ENCODE measurements around the gene FCRLA.
A peak's percentile ranks its signal among the peaks of the same experiment; 100 is the strongest.

FCRLA gene

GRCh38 chr1:161726473-161727255 lies 19.6 kb downstream of the FCRLA start (continued):
- TF ChIP-seq ZFP37 (tag by site-specific recombination; IDR thresholded peaks at IDR 0.05) (peak; percentile 60), PBX3 (CRISPR knock-in tag; IDR thresholded peaks at IDR 0.05) (peak; percentile 64; the same call in 1 of the 2 replicates), OSR2 (tag by site-specific recombination; IDR thresholded peaks at IDR 0.05) (peak; percentile 78), HIC1 (tag by site-specific recombination; IDR thresholded peaks at IDR 0.05) (0 out of 2 replicates have a peak, but pooled peaks have one; percentile 22), ZNF501 (tag by site-specific recombination; IDR thresholded peaks at IDR 0.05) (peak; percentile 47; the same call in 1 of the 2 replicates), ZBTB44 (tag by site-specific recombination; IDR thresholded peaks at IDR 0.05) (peak; percentile 39; the same call in 1 of the 2 replicates), ZNF658 (tag by site-specific recombination; IDR thresholded peaks at IDR 0.05) (no peak), ZNF423 (tag by site-specific recombination; IDR thresholded peaks at IDR 0.05) (peak; percentile 73), ZNF341 (tag by site-specific recombination; IDR thresholded peaks at IDR 0.05; ENCODE audit: low read depth) (peak; percentile 85), ZNF76 (tag by site-specific recombination; IDR thresholded peaks at IDR 0.05; ENCODE audit: borderline replicate concordance, low read depth) (peak; percentile 68), ZIC2 (tag by site-specific recombination; IDR thresholded peaks at IDR 0.05) (peak; percentile 66), ZBTB26 (tag by site-specific recombination; optimal IDR thresholded peaks at IDR 0.05) (peak; percentile 95), ZNF830 (tag by site-specific recombination; IDR thresholded peaks at IDR 0.05; ENCODE audit: low read depth) (no peak), KLF1 (tag by site-specific recombination; IDR thresholded peaks at IDR 0.05) (peak; percentile 66; the same call in 1 of the 2 replicates), GLIS2 (tag by site-specific recombination; IDR thresholded peaks at IDR 0.05) (peak; percentile 94), SP7 (tag by site-specific recombination; IDR thresholded peaks at IDR 0.05) (peak; percentile 61; the same call in 1 of the 2 replicates)
- TF ChIP-seq, protein P1, sequence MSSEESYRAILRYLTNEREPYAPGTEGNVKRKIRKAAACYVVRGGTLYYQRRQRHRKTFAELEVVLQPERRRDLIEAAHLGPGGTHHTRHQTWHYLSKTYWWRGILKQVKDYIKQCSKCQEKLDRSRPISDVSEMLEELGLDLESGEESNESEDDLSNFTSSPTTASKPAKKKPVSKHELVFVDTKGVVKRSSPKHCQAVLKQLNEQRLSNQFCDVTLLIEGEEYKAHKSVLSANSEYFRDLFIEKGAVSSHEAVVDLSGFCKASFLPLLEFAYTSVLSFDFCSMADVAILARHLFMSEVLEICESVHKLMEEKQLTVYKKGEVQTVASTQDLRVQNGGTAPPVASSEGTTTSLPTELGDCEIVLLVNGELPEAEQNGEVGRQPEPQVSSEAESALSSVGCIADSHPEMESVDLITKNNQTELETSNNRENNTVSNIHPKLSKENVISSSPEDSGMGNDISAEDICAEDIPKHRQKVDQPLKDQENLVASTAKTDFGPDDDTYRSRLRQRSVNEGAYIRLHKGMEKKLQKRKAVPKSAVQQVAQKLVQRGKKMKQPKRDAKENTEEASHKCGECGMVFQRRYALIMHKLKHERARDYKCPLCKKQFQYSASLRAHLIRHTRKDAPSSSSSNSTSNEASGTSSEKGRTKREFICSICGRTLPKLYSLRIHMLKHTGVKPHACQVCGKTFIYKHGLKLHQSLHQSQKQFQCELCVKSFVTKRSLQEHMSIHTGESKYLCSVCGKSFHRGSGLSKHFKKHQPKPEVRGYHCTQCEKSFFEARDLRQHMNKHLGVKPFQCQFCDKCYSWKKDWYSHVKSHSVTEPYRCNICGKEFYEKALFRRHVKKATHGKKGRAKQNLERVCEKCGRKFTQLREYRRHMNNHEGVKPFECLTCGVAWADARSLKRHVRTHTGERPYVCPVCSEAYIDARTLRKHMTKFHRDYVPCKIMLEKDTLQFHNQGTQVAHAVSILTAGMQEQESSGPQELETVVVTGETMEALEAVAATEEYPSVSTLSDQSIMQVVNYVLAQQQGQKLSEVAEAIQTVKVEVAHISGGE (tag by site-specific recombination; conservative IDR thresholded peaks at IDR 0.05; ENCODE audit: low read depth), result peak; percentile 92
- TF ChIP-seq, protein P2, sequence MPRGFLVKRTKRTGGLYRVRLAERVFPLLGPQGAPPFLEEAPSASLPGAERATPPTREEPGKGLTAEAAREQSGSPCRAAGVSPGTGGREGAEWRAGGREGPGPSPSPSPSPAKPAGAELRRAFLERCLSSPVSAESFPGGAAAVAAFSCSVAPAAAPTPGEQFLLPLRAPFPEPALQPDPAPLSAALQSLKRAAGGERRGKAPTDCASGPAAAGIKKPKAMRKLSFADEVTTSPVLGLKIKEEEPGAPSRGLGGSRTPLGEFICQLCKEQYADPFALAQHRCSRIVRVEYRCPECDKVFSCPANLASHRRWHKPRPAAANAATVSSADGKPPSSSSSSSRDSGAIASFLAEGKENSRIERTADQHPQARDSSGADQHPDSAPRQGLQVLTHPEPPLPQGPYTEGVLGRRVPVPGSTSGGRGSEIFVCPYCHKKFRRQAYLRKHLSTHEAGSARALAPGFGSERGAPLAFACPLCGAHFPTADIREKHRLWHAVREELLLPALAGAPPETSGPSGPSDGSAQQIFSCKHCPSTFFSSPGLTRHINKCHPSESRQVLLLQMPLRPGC (tag by site-specific recombination; IDR thresholded peaks at IDR 0.05), result peak; percentile 12; the same call in 1 of the 2 replicates
- TF ChIP-seq, protein P3, sequence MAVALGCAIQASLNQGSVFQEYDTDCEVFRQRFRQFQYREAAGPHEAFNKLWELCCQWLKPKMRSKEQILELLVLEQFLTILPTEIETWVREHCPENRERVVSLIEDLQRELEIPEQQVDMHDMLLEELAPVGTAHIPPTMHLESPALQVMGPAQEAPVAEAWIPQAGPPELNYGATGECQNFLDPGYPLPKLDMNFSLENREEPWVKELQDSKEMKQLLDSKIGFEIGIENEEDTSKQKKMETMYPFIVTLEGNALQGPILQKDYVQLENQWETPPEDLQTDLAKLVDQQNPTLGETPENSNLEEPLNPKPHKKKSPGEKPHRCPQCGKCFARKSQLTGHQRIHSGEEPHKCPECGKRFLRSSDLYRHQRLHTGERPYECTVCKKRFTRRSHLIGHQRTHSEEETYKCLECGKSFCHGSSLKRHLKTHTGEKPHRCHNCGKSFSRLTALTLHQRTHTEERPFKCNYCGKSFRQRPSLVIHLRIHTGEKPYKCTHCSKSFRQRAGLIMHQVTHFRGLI (tag by site-specific recombination; IDR thresholded peaks at IDR 0.05), result 0 out of 2 replicates have a peak, but pooled peaks have one; percentile 10
- TF ChIP-seq, protein P4, sequence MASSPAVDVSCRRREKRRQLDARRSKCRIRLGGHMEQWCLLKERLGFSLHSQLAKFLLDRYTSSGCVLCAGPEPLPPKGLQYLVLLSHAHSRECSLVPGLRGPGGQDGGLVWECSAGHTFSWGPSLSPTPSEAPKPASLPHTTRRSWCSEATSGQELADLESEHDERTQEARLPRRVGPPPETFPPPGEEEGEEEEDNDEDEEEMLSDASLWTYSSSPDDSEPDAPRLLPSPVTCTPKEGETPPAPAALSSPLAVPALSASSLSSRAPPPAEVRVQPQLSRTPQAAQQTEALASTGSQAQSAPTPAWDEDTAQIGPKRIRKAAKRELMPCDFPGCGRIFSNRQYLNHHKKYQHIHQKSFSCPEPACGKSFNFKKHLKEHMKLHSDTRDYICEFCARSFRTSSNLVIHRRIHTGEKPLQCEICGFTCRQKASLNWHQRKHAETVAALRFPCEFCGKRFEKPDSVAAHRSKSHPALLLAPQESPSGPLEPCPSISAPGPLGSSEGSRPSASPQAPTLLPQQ (tag by site-specific recombination; IDR thresholded peaks at IDR 0.05), result 0 out of 2 replicates have a peak, but pooled peaks have one; percentile 44

All from HEK293 (cell line).